Liver (tissue), 3 donors: ENCODE data around the gene BCAN.

Experiments used
- EGR1 ChIP-seq, 2 donors: IDR thresholded peaks; 2 replicates each; pipeline ENCODE4 v1.6.1; 2016 to 2018; ENCODE audit warnings: antibody characterized with exemption in 2 of 2, low read depth in 2 of 2
- GABPA ChIP-seq, 2 donors: IDR thresholded peaks in 1 of 2; conservative IDR thresholded peaks in 1 of 2; 2 replicates each; pipeline ENCODE4 v1.6.1; 2016; ENCODE audit warnings: antibody characterized with exemption in 2 of 2, mild to moderate bottlenecking in 1 of 2, moderate library complexity in 1 of 2
- HNF4A ChIP-seq, 2 donors: conservative IDR thresholded peaks; 2 replicates each; pipeline ENCODE4 v1.6.1; 2016; ENCODE audit warnings: antibody characterized with exemption in 2 of 2, mild to moderate bottlenecking in 2 of 2
- RAD21 ChIP-seq, 2 donors: IDR thresholded peaks; 2 replicates each; pipeline ENCODE4 v1.6.1; 2016; ENCODE audit warnings: antibody characterized with exemption in 2 of 2, mild to moderate bottlenecking in 2 of 2
- RXRA ChIP-seq, 2 donors: IDR thresholded peaks; 2 replicates each; pipeline ENCODE4 v1.6.1; 2017 to 2018; ENCODE audit warnings: antibody characterized with exemption in 2 of 2, mild to moderate bottlenecking in 1 of 2
- SP1 ChIP-seq: IDR thresholded peaks from 2 replicates; pipeline ENCODE4 v1.6.1; 2018; ENCODE audit warnings: antibody characterized with exemption, mild to moderate bottlenecking
- TAF1 ChIP-seq: conservative IDR thresholded peaks from 2 replicates; pipeline ENCODE4 v1.6.1; 2016; ENCODE audit warnings: antibody characterized with exemption, mild to moderate bottlenecking
- YY1 ChIP-seq: IDR thresholded peaks from 2 replicates; pipeline ENCODE4 v1.6.1; 2016; ENCODE audit warnings: antibody characterized with exemption, mild to moderate bottlenecking
- TF ChIP-seq, protein P1 (sequence below): fragments of 150-350 bp; IDR thresholded peaks from 2 replicates; pipeline ENCODE4 v1.5.1; 2017; ENCODE audit warnings: improper control_type of control experiment, low read depth, low read length; ENCODE audit not compliant: missing input control
- TF ChIP-seq, protein P2 (sequence below): IDR thresholded peaks from 2 replicates; pipeline ENCODE4 v1.6.1; 2016; ENCODE audit warnings: antibody characterized with exemption, mild to moderate bottlenecking
- TF ChIP-seq, protein P3 (sequence below): IDR thresholded peaks from 2 replicates; pipeline ENCODE4 v1.6.1; 2016; ENCODE audit warnings: antibody characterized with exemption
- TF ChIP-seq, protein P4 (sequence below): IDR thresholded peaks from 2 replicates; pipeline ENCODE4 v1.6.1; 2016; ENCODE audit warnings: antibody characterized with exemption
- donor health status: healthy.
- donor health status: healthy.

DNA sequence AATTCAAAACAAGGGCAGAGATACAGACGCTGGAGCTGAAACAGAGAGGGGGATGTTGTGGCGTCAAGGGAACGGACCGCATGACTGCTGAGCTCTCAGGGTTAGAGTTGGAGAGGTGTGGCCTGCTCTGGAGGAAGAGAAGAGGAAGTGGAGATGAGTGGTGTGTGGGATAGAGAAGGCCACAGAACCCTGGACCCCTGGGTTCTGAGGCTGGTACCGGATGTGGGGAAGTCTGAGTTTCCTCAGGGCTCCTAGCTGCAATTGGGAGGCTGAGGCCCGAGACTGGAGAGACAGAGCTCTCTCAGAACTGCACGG lies 1.8 kb downstream of the BCAN start:
- TF ChIP-seq EGR1 (IDR thresholded peaks at IDR 0.05; ENCODE audit: low read depth in 2 of 2) (no peak), YY1 (no peak), TAF1 (no peak), RXRA (IDR thresholded peaks at IDR 0.05) (no peak), GABPA (IDR thresholded peaks at IDR 0.05 in 1 of 2, conservative IDR thresholded peaks at IDR 0.05 in 1 of 2) (no peak), RAD21 (IDR thresholded peaks at IDR 0.05) (no peak), HNF4A (conservative IDR thresholded peaks at IDR 0.05) (no peak), SP1 (no peak)
- TF ChIP-seq, protein P1, sequence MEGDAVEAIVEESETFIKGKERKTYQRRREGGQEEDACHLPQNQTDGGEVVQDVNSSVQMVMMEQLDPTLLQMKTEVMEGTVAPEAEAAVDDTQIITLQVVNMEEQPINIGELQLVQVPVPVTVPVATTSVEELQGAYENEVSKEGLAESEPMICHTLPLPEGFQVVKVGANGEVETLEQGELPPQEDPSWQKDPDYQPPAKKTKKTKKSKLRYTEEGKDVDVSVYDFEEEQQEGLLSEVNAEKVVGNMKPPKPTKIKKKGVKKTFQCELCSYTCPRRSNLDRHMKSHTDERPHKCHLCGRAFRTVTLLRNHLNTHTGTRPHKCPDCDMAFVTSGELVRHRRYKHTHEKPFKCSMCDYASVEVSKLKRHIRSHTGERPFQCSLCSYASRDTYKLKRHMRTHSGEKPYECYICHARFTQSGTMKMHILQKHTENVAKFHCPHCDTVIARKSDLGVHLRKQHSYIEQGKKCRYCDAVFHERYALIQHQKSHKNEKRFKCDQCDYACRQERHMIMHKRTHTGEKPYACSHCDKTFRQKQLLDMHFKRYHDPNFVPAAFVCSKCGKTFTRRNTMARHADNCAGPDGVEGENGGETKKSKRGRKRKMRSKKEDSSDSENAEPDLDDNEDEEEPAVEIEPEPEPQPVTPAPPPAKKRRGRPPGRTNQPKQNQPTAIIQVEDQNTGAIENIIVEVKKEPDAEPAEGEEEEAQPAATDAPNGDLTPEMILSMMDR = no peak
- TF ChIP-seq, protein P2, sequence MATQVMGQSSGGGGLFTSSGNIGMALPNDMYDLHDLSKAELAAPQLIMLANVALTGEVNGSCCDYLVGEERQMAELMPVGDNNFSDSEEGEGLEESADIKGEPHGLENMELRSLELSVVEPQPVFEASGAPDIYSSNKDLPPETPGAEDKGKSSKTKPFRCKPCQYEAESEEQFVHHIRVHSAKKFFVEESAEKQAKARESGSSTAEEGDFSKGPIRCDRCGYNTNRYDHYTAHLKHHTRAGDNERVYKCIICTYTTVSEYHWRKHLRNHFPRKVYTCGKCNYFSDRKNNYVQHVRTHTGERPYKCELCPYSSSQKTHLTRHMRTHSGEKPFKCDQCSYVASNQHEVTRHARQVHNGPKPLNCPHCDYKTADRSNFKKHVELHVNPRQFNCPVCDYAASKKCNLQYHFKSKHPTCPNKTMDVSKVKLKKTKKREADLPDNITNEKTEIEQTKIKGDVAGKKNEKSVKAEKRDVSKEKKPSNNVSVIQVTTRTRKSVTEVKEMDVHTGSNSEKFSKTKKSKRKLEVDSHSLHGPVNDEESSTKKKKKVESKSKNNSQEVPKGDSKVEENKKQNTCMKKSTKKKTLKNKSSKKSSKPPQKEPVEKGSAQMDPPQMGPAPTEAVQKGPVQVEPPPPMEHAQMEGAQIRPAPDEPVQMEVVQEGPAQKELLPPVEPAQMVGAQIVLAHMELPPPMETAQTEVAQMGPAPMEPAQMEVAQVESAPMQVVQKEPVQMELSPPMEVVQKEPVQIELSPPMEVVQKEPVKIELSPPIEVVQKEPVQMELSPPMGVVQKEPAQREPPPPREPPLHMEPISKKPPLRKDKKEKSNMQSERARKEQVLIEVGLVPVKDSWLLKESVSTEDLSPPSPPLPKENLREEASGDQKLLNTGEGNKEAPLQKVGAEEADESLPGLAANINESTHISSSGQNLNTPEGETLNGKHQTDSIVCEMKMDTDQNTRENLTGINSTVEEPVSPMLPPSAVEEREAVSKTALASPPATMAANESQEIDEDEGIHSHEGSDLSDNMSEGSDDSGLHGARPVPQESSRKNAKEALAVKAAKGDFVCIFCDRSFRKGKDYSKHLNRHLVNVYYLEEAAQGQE = no peak
- TF ChIP-seq, protein P3, sequence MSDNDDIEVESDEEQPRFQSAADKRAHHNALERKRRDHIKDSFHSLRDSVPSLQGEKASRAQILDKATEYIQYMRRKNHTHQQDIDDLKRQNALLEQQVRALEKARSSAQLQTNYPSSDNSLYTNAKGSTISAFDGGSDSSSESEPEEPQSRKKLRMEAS = no peak
- TF ChIP-seq, protein P4, sequence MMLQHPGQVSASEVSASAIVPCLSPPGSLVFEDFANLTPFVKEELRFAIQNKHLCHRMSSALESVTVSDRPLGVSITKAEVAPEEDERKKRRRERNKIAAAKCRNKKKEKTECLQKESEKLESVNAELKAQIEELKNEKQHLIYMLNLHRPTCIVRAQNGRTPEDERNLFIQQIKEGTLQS = no peak
